ENCODE data around the gene PITPNB. TPM values are rescaled to one million over a fixed set of nuclear protein-coding genes. Genes with fewer than 3 reads are reported as not detected.

The PITPNB gene
- total and polyA plus RNA-seq, 8 donors = 51.1 to 79.3 (median 71.2) TPM

DNA sequence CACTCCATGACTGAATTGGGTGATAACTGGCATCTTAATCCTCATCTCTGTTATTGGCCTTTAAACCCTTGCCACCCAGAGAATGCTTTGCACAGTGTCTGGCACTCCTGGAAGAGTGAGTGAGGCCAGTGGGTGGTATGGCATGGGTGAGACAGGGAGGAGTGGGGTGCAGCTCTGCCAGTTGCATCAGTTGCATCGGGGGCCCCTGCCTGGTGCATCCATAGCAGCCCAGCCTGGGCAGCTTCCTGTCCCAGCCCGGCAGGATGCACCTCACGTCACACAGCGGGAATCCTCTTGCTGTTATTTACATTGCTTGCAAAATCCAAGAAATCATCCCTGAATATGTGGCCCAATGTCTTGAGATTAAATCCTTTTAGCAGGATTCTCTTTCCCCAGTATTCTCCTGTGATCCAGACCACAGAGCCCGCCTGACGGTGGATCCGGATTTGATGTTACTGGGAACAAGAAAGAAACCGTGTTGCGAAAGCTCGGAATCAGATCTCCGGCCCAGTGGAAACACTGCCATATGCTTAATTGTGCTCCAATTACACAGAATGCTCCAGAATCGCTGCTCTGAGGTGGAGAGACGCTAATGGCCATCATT, 79.9 kb downstream of the PITPNB start:
- Histone ChIP-seq H3K27me3 (no peaks in the 10 kb centered on the region), H3K36me3 (peaks cover 0 to 14% of the 10 kb centered on the region in 2 donors), H3K4me3 (no peak overlapping the region), H3K4me1 (no peaks in the 10 kb centered on the region), H3K9me3 (no peaks in the 10 kb centered on the region), H3K27ac (no peak overlapping the region)
- TF ChIP-seq, protein P1, sequence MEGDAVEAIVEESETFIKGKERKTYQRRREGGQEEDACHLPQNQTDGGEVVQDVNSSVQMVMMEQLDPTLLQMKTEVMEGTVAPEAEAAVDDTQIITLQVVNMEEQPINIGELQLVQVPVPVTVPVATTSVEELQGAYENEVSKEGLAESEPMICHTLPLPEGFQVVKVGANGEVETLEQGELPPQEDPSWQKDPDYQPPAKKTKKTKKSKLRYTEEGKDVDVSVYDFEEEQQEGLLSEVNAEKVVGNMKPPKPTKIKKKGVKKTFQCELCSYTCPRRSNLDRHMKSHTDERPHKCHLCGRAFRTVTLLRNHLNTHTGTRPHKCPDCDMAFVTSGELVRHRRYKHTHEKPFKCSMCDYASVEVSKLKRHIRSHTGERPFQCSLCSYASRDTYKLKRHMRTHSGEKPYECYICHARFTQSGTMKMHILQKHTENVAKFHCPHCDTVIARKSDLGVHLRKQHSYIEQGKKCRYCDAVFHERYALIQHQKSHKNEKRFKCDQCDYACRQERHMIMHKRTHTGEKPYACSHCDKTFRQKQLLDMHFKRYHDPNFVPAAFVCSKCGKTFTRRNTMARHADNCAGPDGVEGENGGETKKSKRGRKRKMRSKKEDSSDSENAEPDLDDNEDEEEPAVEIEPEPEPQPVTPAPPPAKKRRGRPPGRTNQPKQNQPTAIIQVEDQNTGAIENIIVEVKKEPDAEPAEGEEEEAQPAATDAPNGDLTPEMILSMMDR (IDR thresholded peaks at IDR 0.05) = no peak
- intact Hi-C loops (cut with DNase I) = no loop called here
- DNase-seq (no peak), ATAC-seq (no peak)

DNA sequence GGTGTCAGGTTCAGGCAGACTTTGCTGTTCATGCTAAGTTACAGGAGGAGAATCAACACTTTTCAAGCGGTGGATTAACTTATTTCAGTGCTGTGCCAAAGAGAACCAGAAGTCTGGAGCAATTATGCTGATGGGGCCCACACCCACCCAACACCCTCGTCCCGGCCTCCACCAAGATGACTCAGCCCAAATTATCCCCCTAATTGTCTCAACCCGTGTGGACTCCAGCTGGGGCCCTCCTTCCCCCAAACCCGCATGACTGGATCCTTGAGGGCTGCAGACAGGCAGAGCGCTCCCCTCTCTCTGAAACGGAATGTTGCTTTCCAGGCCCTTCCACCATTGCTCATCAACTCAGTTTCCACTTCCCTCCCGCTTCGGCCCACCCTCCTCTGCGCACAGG, 82.9 kb downstream of the PITPNB start:
- H3K36me3 ChIP-seq = peaks cover 0 to 6% of the 10 kb centered on the region in 2 donors
- ATAC-seq (no peak), DNase-seq (no peak)
- no peaks in the 10 kb centered on the region for H3K9me3 ChIP-seq
- H3K27me3 ChIP-seq = no peaks in the 10 kb centered on the region
- no peak overlapping the region for H3K4me3 ChIP-seq
- intact Hi-C loops (cut with DNase I) = no loop called here
- H3K4me1 ChIP-seq = no peaks in the 10 kb centered on the region
- no peak overlapping the region for H3K27ac ChIP-seq
- TF ChIP-seq, protein P1 (IDR thresholded peaks at IDR 0.05) = no peak

DNA sequence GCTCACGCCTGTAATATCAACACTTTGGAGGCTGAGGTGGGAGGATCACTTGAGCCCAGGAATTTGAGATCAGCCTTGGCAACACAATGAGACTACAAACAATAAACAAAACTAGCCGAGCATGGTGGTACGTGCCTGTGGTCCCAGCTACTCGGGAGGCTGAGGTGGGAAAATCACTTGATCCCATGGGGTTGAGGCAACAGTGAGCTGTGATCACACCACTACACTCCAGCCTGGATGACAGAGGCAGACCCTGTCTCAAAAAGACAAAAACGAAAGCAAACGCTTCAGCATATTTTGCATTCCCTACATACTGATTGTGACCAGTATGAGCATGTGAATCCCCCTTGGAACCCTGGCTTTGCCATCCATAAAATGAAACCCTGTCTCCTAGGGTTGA, 83.6 kb downstream of the PITPNB start:
- Histone ChIP-seq H3K4me1 (no peaks in the 10 kb centered on the region), H3K9me3 (no peaks in the 10 kb centered on the region), H3K36me3 (no peaks in the 10 kb centered on the region), H3K27me3 (no peaks in the 10 kb centered on the region), H3K27ac (no peak overlapping the region), H3K4me3 (no peak overlapping the region)
- intact Hi-C loops (cut with DNase I) = no loop called here
- ATAC-seq (no peak), DNase-seq (no peak)
- TF ChIP-seq, protein P1 (IDR thresholded peaks at IDR 0.05) = no peak

DNA sequence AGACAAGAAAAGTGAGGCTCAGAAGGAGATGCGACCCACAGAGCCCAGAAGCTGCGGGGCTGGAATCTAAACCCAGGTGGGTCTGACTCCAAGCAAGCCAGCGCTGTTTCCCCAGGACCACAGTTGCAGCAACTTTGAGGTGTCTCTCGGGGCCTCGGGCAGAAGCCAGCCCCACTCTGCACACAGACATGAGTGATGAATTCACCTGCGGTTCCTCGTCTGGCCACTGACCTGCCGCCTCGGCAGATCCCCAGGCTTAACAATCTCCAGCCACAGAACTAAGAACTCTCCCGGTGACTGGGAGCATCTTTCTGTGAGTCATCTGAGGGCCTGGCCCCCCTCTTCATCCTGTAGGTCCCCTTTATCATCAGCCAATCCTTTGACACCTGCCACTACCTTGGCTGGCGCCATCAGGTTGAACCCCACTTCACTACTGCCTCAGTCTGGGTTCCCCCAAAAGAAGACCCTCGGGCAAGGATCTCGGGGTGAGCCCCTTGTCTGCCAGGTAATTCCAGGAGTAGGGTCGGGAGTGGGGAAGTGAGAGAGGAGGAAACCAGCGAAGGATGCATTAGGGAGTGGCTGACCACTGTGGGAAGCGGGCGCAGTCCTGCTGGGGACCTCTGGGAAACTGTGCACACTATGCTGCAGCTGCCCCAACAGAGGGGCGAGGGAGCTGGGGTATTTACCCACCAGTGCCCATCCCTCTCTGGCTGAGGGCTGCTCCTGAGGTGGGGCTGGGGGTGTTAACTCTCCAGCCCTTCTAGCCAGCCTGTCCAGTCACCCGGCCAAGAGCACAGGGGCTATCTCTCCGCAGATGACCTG, 84.5 kb downstream of the PITPNB start:
- no peak overlapping the region for H3K27ac ChIP-seq
- ATAC-seq = no peak

DNA sequence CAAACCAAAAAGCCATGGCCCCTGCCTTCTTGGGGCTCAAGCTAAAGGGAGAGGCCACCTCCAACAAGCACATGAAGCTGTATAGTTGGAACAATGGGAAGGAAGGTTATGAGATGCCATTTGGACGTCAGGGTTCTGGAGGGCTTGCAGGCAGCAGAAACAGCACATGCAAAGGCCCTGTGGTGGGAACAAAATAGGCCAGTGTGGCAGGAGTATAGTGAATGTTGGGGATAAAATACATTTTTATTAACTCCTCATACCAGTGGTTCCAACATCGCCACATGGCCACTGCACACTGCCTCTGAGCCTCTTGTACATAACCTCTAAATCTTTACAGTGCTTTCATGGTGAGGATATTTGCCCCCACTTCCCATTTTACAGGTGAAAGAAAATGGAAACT, 85.3 kb downstream of the PITPNB start:
- TF ChIP-seq, protein P1 (IDR thresholded peaks at IDR 0.05) = no peak
- Histone ChIP-seq H3K9me3 (no peaks in the 10 kb centered on the region), H3K27ac (no peak overlapping the region), H3K27me3 (no peaks in the 10 kb centered on the region), H3K4me3 (no peak overlapping the region), H3K36me3 (no peaks in the 10 kb centered on the region), H3K4me1 (no peaks in the 10 kb centered on the region)
- intact Hi-C loops (cut with DNase I) = no loop called here
- ATAC-seq (no peak), DNase-seq (no peak)

More for the DNA sequence above, 84.5 kb downstream of the PITPNB start:
- Histone ChIP-seq H3K4me1 (no peaks in the 10 kb centered on the region), H3K4me3 (no peak overlapping the region), H3K36me3 (no peaks in the 10 kb centered on the region), H3K27me3 (no peaks in the 10 kb centered on the region), H3K9me3 (no peaks in the 10 kb centered on the region)
- intact Hi-C loops (cut with DNase I) = no loop called here
- TF ChIP-seq, protein P1 (IDR thresholded peaks at IDR 0.05) = no peak
- no peak for DNase-seq

Data from left lung (tissue), 10 donors.